ENCODE measurements around the gene SH2D7. TPM values are rescaled to one million over a fixed set of nuclear protein-coding genes. Genes with fewer than 3 reads are reported as not detected.
A peak's percentile ranks its signal among the peaks of the same experiment; 100 is the strongest.

Gene SH2D7
- total RNA-seq, 2 experiments from 2014 or later, result 0.26 to 0.28 TPM

DNA sequence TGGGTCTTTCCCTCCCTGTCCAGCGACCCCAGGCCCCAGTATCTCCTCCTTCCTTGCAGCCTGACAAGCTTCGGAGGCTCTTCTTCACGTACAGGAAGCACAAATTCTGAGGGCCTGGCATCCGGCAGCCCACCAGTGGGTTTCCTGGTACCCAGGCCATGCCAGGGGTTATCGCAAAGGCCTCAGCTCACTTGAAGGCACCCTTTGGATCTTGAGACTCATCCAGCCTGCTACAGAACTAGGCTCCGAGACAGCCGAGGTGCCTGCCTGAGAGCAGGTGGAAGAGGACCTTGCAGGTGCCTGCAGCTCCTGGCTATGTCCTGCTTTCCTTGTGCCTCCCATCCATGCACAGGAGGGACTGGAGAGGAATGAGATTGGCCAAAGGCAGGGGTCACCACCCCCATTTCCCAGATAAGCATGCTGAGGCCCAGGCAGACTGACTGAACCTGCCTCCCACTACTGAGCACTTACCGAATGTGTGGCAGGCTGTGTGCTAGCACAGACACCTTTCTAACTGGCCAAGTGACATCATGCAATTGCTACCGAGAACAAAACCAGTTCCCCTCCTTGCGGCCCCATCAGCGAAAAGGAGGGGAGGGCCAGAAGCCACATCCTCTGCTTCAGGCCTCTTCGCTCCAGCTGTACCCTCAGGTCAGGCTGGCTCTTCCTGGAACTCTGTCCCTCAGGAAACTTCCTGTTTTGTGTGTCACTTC is 11.2 kb downstream of the SH2D7 start:
- Mint-ChIP-seq H3K4me1 (peaks cover 74% of the 10 kb centered on the region), H3K4me3 (peak overlapping the region; percentile 44), H3K27me3 (no peaks in the 10 kb centered on the region), H3K27ac (peak overlapping the region; percentile 89), H3K9me3 (ENCODE audit: low read depth) (no peaks in the 10 kb centered on the region), H3K36me3 (no peaks in the 10 kb centered on the region)
- ATAC-seq (peak; percentile 81), DNase-seq (peak; percentile 93)
- CTCF ChIA-PET, result interaction anchor here (1.8 to 14.6 kb wide), 8 partner anchors 10 to 147 kb away, joined by 8 to 251 read pairs (median 26); partner anchors contain the start of genes SH2D7 and TBC1D2B

DNA sequence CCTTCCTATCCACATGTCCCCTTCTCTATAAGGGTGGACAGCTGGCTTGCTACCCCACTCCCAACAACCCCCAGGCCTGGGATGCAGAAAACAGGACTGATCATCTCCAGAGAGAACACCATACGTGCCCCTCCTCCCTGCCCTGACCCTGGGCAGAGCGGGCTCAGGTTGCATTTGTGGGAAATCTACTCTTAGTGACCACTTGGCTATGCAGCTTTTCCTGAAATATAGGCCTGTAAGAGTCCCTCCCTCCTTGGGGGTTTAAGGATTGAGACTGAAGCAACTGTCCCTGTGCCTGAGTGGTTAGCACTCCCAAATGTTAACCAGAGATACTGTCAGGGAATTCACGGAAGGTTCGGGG is 11.7 kb downstream of the SH2D7 start:
- Mint-ChIP-seq H3K36me3 (no peaks in the 10 kb centered on the region), H3K27ac (peak overlapping the region; percentile 89), H3K9me3 (ENCODE audit: low read depth) (no peaks in the 10 kb centered on the region), H3K27me3 (no peaks in the 10 kb centered on the region), H3K4me3 (peak overlapping the region; percentile 44), H3K4me1 (peaks cover 76% of the 10 kb centered on the region)
- peak; percentile 25 for ATAC-seq
- DNase-seq, result no peak
- CTCF ChIA-PET, result interaction anchor here (1.8 to 14.6 kb wide), 8 partner anchors 9 to 147 kb away, joined by 8 to 251 read pairs (median 26); partner anchors contain the start of genes SH2D7 and TBC1D2B

DNA sequence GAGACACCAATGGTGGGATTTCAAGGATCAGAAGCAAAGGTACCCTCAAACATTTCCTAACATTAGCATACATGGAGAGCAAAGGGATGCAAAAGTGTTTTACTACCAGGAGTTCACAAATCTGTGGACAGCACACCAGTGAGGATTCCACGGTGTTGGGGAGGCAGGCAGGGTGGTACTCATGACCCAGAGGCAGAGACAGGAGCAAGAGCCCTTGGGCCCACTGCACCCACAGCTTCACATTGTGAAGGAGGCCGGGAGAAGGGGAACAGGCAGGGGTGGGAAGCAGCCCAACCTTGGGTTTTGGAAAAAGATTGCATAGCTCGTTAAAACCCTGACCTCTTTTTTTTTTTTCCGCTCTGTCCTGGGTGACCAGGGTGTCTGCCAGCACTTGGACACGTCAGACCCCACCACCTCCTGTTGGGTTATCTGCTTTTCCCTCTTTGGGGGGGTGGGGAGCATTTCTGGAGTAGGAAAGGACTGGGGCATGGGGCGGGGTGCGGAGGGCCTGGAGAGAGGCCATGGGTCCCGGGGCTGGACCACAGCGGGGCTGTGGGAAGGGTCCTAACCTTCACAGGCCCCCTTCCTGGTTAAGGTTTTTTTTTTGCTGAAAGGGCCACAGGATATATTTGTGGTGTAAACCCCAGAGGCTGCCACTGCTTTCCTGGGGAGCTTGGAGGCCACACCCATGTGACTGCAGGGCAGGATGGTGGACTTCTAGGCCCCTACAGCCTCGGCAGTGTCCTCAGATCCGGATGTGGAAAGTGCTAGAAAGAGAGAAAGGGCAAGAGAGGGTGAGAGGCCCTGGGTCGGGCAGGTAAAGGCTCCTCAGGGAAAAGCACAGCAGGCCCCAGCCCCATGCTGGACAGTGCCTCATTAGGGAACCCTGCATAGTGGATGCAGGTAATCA is 12.5 kb downstream of the SH2D7 start:
- no peaks in the 10 kb centered on the region for H3K36me3 Mint-ChIP-seq
- DNase-seq (peak; percentile 80), ATAC-seq (peak; percentile 45)
- CTCF ChIA-PET, result interaction anchor here (1.2 to 14.6 kb wide), 11 partner anchors 8 to 203 kb away, joined by 4 to 251 read pairs (median 8); partner anchors contain the start of genes SH2D7 and TBC1D2B
- no peaks in the 10 kb centered on the region for H3K9me3 Mint-ChIP-seq (ENCODE audit: low read depth)
- H3K27me3 Mint-ChIP-seq, result no peaks in the 10 kb centered on the region
- peak overlapping the region; percentile 89 for H3K27ac Mint-ChIP-seq
- peaks cover 76% of the 10 kb centered on the region for H3K4me1 Mint-ChIP-seq
- peak overlapping the region; percentile 59 for H3K4me3 Mint-ChIP-seq

DNA sequence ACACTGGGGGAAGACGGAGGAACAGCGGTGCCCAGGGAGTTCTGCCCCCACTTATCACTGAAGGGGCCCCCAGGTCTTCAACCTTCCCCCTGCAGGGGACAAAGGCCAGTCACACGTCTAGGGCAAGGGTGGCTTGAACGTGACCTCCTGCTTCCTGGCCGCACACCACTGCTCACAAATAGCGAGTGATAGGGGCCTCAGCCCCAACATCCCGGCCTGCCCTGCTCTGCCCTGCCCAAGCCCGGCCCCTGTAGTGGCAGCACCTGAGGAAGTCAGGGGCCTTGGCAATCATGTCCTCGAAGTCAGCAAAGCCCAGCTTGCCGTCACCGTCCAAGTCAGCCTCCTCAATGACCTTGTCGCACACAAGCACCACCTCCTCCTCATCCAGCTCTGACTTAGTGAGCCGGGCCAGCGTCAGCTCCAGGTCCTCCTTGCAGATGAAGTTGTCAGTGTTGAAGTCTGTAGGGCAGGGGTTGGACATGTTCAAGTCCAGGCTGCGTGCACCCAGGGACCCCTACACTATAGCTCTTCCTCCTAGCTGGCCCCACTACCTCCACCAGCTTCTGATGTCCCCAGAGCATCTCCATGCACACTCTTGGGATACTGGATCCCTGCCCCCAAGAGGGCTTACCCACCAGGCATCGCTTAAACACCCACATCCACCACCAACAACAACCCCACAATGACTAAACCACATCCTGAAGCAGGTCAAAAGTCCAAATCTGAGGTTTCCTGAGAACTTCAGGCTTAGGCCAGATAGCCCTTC is 13.3 kb downstream of the SH2D7 start:
- Mint-ChIP-seq H3K27ac (peak overlapping the region; percentile 89), H3K36me3 (no peaks in the 10 kb centered on the region), H3K27me3 (no peaks in the 10 kb centered on the region), H3K9me3 (ENCODE audit: low read depth) (no peaks in the 10 kb centered on the region), H3K4me1 (peaks cover 76% of the 10 kb centered on the region), H3K4me3 (peak overlapping the region; percentile 59)
- CTCF ChIA-PET, result interaction anchor here (1.2 to 14.6 kb wide), 11 partner anchors 13 to 204 kb away, joined by 4 to 251 read pairs (median 18); partner anchors contain the start of genes SH2D7 and TBC1D2B
- DNase-seq (peak; percentile 71), ATAC-seq (no peak)

DNA sequence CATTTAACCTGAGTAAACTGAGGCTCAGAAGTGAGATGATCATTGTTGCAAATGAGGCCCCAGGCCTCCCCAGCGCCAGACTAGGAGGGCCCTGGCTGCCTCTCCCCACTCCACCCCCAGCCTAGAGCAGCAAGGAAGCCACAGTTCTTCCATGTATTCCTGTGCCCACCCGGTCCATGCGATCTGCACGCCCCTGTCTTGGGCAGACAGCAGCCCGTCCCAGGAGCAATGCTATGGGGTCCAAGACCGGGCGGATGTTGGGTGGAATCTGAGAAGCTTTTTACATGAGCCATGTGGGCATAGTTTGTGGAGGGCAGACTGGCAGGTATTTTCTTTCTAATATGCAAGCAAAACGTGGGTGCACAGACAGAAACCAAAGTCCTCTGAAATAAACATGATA is 15.1 kb downstream of the SH2D7 start:
- Mint-ChIP-seq H3K36me3 (no peaks in the 10 kb centered on the region), H3K4me1 (peaks cover 62% of the 10 kb centered on the region)

DNA sequence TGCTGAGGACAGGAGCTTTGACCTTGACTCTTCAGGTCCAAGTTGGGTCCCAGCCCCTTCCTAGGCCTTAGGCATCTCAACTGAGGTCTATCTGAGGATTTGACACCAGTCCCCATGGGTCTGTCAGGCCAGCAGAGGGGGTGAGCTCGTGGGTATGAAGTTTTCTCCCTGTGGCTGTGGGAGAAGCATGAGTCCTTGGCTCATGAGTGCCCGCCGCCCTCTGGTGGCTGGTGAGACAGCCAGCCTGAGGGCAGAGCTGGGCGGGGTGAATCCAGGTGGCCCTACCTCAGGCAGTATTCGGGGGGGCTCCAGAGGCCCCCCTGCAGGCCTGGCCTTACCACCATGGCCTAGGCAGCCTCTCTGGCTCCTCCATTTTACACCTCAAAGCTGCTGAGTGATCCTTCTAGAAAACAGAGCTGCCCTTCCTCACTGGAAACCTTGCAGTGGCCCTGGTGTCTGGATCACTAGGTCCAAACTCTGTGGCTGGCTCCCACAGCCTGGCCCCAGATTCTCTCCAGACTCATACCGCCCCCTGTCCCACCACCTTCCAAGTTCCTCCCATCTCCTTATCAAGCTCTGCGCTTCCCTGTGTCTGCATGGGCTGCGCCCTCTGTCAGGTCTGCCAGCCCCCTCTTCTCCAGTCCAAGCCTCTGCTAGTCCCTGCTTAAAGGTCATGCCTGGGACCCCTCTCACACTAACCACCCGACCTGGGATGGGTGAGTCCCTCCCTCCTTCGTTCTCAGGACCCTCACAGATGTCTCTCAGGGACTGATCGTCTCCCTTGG is 16.1 kb downstream of the SH2D7 start:
- no peak overlapping the region for H3K4me3 Mint-ChIP-seq
- peaks cover 56% of the 10 kb centered on the region for H3K4me1 Mint-ChIP-seq
- ATAC-seq (peak; percentile 71), DNase-seq (peak; percentile 92)
- no peaks in the 10 kb centered on the region for H3K27me3 Mint-ChIP-seq
- no peaks in the 10 kb centered on the region for H3K36me3 Mint-ChIP-seq
- H3K9me3 Mint-ChIP-seq (ENCODE audit: low read depth), result no peaks in the 10 kb centered on the region
- no peak overlapping the region for H3K27ac Mint-ChIP-seq
- CTCF ChIA-PET, result interaction anchor here (0.6 to 14.6 kb wide), 51 partner anchors 9 to 736 kb away, joined by 3 to 251 read pairs (median 6); partner anchors contain the start of genes CIB2, SH2D7, SKIC8 and TBC1D2B

More for the DNA sequence above, 15.1 kb downstream of the SH2D7 start:
- H3K9me3 Mint-ChIP-seq (ENCODE audit: low read depth), result no peaks in the 10 kb centered on the region
- DNase-seq (no peak), ATAC-seq (no peak)
- H3K27ac Mint-ChIP-seq, result peak overlapping the region; percentile 15
- CTCF ChIA-PET, result interaction anchor here (0.7 to 14.6 kb wide), 23 partner anchors 15 to 173 kb away, joined by 3 to 251 read pairs (median 12); partner anchors contain the start of genes CIB2, SH2D7 and TBC1D2B
- H3K27me3 Mint-ChIP-seq, result no peaks in the 10 kb centered on the region
- H3K4me3 Mint-ChIP-seq, result no peak overlapping the region

DNA sequence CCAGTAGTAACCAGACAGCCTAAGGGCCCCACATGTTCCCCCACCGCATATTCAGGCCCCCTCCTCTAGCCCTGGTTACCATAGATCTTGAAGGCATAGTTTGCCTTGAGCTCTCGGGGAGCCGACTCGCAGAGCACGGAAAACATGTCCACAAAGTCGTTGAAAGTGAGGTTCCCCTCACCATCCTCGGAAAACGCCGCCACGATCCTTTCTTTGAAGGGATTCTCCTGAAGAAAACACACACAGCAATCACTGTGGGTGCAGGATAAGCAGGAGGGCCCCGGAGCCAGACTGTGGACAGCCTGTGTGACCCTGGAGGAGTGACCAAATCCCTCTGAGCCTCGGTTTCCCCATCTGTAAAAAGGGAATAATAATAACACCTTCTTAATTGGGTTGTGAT is 16.8 kb downstream of the SH2D7 start:
- DNase-seq (no peak), ATAC-seq (no peak)
- Mint-ChIP-seq H3K9me3 (ENCODE audit: low read depth) (no peaks in the 10 kb centered on the region), H3K27me3 (no peaks in the 10 kb centered on the region), H3K4me1 (peaks cover 51% of the 10 kb centered on the region), H3K4me3 (no peak overlapping the region), H3K27ac (no peak overlapping the region), H3K36me3 (no peaks in the 10 kb centered on the region)
- CTCF ChIA-PET, result interaction anchor here (0.8 to 14.6 kb wide), 33 partner anchors 9 to 199 kb away, joined by 3 to 251 read pairs (median 7); partner anchors contain the start of genes SH2D7, SKIC8 and TBC1D2B

DNA sequence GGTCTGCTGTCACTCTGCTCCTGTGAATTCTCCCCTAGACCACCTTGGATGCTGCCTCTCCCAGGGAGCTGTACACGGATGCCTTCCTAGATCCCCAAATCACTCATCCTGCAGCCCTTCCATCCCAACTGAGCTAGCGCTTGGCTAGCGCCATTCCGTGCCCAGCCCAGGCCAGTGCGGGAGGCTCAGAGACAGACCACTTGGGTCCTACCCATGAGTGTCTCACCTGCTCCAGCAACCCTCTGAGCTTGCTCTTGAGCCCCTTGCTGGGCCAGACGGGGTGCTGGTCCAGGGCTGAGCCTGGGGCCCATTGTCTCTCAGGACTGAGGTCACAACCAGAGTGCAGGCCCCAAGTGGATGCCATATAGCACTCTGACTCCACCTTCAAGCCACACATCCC is 17.7 kb downstream of the SH2D7 start:
- H3K4me1 Mint-ChIP-seq, result peaks cover 42% of the 10 kb centered on the region
- no peaks in the 10 kb centered on the region for H3K27me3 Mint-ChIP-seq
- CTCF ChIA-PET, result interaction anchor here (0.7 to 14.6 kb wide), 12 partner anchors 35 to 153 kb away, joined by 3 to 251 read pairs (median 9); partner anchors contain the start of gene TBC1D2B
- no peak overlapping the region for H3K27ac Mint-ChIP-seq
- H3K4me3 Mint-ChIP-seq, result no peak overlapping the region
- H3K9me3 Mint-ChIP-seq (ENCODE audit: low read depth), result no peaks in the 10 kb centered on the region
- ATAC-seq (no peak), DNase-seq (no peak)
- no peaks in the 10 kb centered on the region for H3K36me3 Mint-ChIP-seq

DNA sequence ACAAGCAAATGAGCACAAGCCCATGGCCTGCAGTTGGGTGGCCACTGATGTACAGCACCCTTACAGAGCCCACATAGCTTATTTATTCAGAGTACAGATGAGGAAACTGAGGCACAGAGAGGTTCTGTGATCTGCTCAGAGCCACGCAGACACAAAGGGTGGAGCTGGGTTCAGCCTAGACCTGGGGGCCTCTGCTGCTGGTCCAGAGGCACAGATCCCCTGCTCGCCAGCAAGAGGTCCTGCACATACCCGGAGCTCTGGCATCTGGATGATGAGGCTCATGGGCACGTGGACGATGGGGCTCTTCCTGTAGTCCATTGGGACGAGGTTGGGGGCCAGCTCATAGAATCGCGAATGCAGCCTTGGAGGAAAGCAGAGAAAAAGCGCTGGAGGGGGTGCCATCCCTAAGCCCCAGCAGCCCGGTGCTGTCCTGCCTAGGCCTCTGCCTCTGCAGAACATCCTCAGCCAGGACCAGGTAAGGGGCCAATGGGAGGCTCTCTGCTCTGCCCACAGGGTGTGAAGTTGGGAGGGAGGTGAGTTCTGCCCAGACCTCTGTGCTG is 18.6 kb downstream of the SH2D7 start:
- Mint-ChIP-seq H3K4me1 (peaks cover 33% of the 10 kb centered on the region), H3K4me3 (no peak overlapping the region), H3K36me3 (no peaks in the 10 kb centered on the region), H3K9me3 (ENCODE audit: low read depth) (no peaks in the 10 kb centered on the region), H3K27me3 (no peaks in the 10 kb centered on the region), H3K27ac (no peak overlapping the region)
- DNase-seq, result no peak
- CTCF ChIA-PET, result interaction anchor here (0.8 to 14.6 kb wide), 10 partner anchors 36 to 312 kb away, joined by 3 to 251 read pairs (median 58); partner anchors contain the start of gene TBC1D2B
- ATAC-seq, result no peak

DNA sequence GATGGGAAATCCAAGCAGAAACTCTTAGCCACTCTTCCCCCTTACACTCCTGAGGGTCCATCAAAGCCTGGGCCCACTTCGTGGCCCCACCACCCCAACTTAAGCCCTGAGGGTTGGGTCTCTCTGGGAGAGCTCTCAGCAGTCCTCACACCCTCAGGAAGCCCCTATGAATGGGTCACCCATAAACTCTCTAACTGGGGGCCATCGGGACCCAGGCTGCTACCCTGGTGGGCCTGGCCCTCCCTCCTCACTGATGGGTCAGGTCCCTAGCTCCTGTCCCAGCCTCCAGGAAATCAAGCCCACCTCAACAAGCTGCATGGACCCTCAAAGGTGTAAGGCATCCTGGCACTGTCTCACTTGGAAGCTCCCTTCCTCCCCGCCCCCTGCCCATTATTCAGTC is 19.4 kb downstream of the SH2D7 start:
- ATAC-seq, result no peak
- Mint-ChIP-seq H3K4me1 (peaks cover 25% of the 10 kb centered on the region), H3K27ac (no peak overlapping the region), H3K4me3 (no peak overlapping the region), H3K9me3 (ENCODE audit: low read depth) (no peaks in the 10 kb centered on the region), H3K27me3 (no peaks in the 10 kb centered on the region), H3K36me3 (no peaks in the 10 kb centered on the region)
- DNase-seq, result no peak
- CTCF ChIA-PET, result interaction anchor here (1.0 to 14.6 kb wide), 15 partner anchors 10 to 311 kb away, joined by 3 to 251 read pairs (median 4); partner anchors contain the start of gene TBC1D2B

DNA sequence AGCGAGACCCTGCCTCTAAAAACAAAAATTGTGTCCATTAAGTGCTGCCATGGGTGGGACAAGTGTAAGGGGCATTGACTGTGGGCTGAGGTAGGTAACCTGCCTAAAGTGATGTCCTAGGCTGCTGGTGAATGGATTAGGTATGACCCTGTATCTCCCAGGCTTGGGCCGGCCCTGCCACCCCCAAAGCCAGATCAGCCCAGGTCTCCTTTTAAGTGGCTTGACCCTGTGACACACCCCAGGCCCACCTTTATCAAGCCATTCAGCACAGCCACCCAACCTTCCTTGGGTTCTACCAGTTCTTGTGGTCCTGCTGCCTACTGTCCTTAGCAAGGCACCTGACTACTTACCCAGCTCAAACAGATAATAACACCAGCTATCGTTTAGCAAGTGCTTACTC is 20.2 kb downstream of the SH2D7 start:
- Mint-ChIP-seq H3K4me3 (no peak overlapping the region), H3K27me3 (peaks cover 2% of the 10 kb centered on the region), H3K27ac (no peak overlapping the region), H3K9me3 (ENCODE audit: low read depth) (no peaks in the 10 kb centered on the region), H3K4me1 (peaks cover 18% of the 10 kb centered on the region), H3K36me3 (no peaks in the 10 kb centered on the region)
- CTCF ChIA-PET, result interaction anchor here (0.7 to 14.6 kb wide), 27 partner anchors 8 to 310 kb away, joined by 3 to 251 read pairs (median 4); partner anchors contain the start of genes IDH3A and TBC1D2B
- ATAC-seq (no peak), DNase-seq (no peak)

Data from activated CD8-positive, alpha-beta memory T cell treated with anti-CD3 and anti-CD28 coated beads, Interleukin-2, amount 10 ng/mL, durations not matched to agents 7 days and 5 days (primary cell).